Progenitor cell of endocrine pancreas (in vitro differentiated cells): ENCODE data around the gene PACSIN1. TPM values are rescaled to one million over a fixed set of nuclear protein-coding genes. Genes with fewer than 3 reads are reported as not detected.

Source experiments
- DNase-seq: peaks from one replicate; pipeline ENCODE4 v3.0.0; 2021; ENCODE audit warnings: low spot score; ENCODE audit not compliant: unreplicated experiment
- H3K27ac Mint-ChIP-seq: 2 replicates; pipeline ENCODE4 v1.8.0; 2021; ENCODE audit warnings: mild to moderate bottlenecking, moderate library complexity, mixed read lengths
- H3K27me3 Mint-ChIP-seq: 2 replicates; pipeline ENCODE4 v1.8.0; 2021; ENCODE audit warnings: mixed read lengths
- H3K36me3 Mint-ChIP-seq: 2 replicates; pipeline ENCODE4 v1.8.0; 2022; ENCODE audit warnings: mixed read lengths; ENCODE audit not compliant: insufficient read depth
- H3K4me1 Mint-ChIP-seq: 2 replicates; pipeline ENCODE4 v1.8.0; 2021; ENCODE audit warnings: low read depth, mixed read lengths
- H3K4me3 Mint-ChIP-seq: 2 replicates; pipeline ENCODE4 v1.8.0; 2021; ENCODE audit warnings: low read depth, mild to moderate bottlenecking, moderate library complexity, mixed read lengths
- H3K9me3 Mint-ChIP-seq: 2 replicates; pipeline ENCODE4 v1.8.0; 2021; ENCODE audit warnings: low read depth, mixed read lengths
- CTCF ChIP-seq: fragments of 200-600 bp; sonication (generic); IDR thresholded peaks from one replicate; pipeline ENCODE4 v1.5.0; 2021; ENCODE audit warnings: antibody characterized with exemption, mild to moderate bottlenecking; ENCODE audit not compliant: unreplicated experiment
- total RNA-seq: library from RNA; stranded (reverse); gene quantifications from 2 replicates; pipeline ENCODE4 v1.2.1, GENCODE V29; 2021

The PACSIN1 gene
- total RNA-seq, 1 donor from 2014 or later: 0.72 TPM

- H3K36me3 Mint-ChIP-seq: no peaks in the 10 kb centered on the region
- H3K4me3 Mint-ChIP-seq: no peak overlapping the region
- H3K9me3 Mint-ChIP-seq: no peaks in the 10 kb centered on the region
- no peak overlapping the region for H3K27ac Mint-ChIP-seq
- peaks cover 15% of the 10 kb centered on the region for H3K27me3 Mint-ChIP-seq
- no peak for TF ChIP-seq CTCF
- no peaks in the 10 kb centered on the region for H3K4me1 Mint-ChIP-seq
- no peak for DNase-seq
Observed at GRCh38 chr6:34535199-34535598, 69.3 kb downstream of the PACSIN1 start.

GRCh38 chr6:34535646-34536045 lies 69.8 kb downstream of the PACSIN1 start:
- no peak overlapping the region for H3K4me3 Mint-ChIP-seq
- H3K4me1 Mint-ChIP-seq: no peaks in the 10 kb centered on the region
- no peaks in the 10 kb centered on the region for H3K9me3 Mint-ChIP-seq
- DNase-seq: no peak
- H3K27me3 Mint-ChIP-seq: peaks cover 15% of the 10 kb centered on the region
- no peak overlapping the region for H3K27ac Mint-ChIP-seq
- no peak for TF ChIP-seq CTCF
- H3K36me3 Mint-ChIP-seq: no peaks in the 10 kb centered on the region

- Mint-ChIP-seq H3K4me3 (no peak overlapping the region), H3K27ac (no peak overlapping the region), H3K27me3 (peaks cover 15% of the 10 kb centered on the region), H3K9me3 (no peaks in the 10 kb centered on the region), H3K36me3 (no peaks in the 10 kb centered on the region), H3K4me1 (no peaks in the 10 kb centered on the region)
- no peak for DNase-seq
- TF ChIP-seq CTCF: no peak
Observed at GRCh38 chr6:34536251-34536958, 70.5 kb downstream of the PACSIN1 start.

- H3K4me1 Mint-ChIP-seq: no peaks in the 10 kb centered on the region
- H3K27me3 Mint-ChIP-seq: peaks cover 15% of the 10 kb centered on the region
- H3K9me3 Mint-ChIP-seq: no peaks in the 10 kb centered on the region
- no peaks in the 10 kb centered on the region for H3K36me3 Mint-ChIP-seq
- no peak for DNase-seq
- no peak overlapping the region for H3K4me3 Mint-ChIP-seq
- TF ChIP-seq CTCF: no peak
- H3K27ac Mint-ChIP-seq: no peak overlapping the region
Observed at GRCh38 chr6:34536959-34537848, 71.3 kb downstream of the PACSIN1 start.

- no peak overlapping the region for H3K27ac Mint-ChIP-seq
- TF ChIP-seq CTCF: no peak
Observed at GRCh38 chr6:34537922-34538550, 72.2 kb downstream of the PACSIN1 start.

More at GRCh38 chr6:34537922-34538550, 72.2 kb downstream of the PACSIN1 start:
- no peaks in the 10 kb centered on the region for H3K36me3 Mint-ChIP-seq
- H3K4me1 Mint-ChIP-seq: no peaks in the 10 kb centered on the region
- no peaks in the 10 kb centered on the region for H3K9me3 Mint-ChIP-seq
- no peak for DNase-seq
- H3K27me3 Mint-ChIP-seq: peaks cover 15% of the 10 kb centered on the region
- no peak overlapping the region for H3K4me3 Mint-ChIP-seq
